Uterus (tissue), 4 donors: Measurements from ENCODE around the gene CENPX. TPM values are rescaled to one million over a fixed set of nuclear protein-coding genes. Genes with fewer than 3 reads are reported as not detected.

Experiments used
- DNase-seq, 2 donors: peaks; one replicate each; pipeline ENCODE4 v3.0.0-alpha.2; 2019 to 2020
- H3K27ac ChIP-seq, 2 donors: fragments of 200-600 bp; sonication (generic); 1 replicate in 1 of 2; 2 replicates in 1 of 2; pipeline ENCODE4 v1.5.1; 2016 to 2018
- H3K27me3 ChIP-seq, 2 donors: fragments of 200-600 bp; sonication (generic); one replicate each; pipeline ENCODE4 v1.5.1; 2018 to 2019; ENCODE audit warnings: control low read depth in 1 of 2
- H3K36me3 ChIP-seq, 2 donors: fragments of 200-600 bp; sonication (generic); one replicate each; pipeline ENCODE4 v1.5.1; 2019; ENCODE audit warnings: control low read depth in 1 of 2
- H3K4me1 ChIP-seq, 2 donors: fragments of 200-600 bp; sonication (generic); one replicate each; pipeline ENCODE4 v1.5.1; 2018 to 2019; ENCODE audit warnings: control low read depth in 1 of 2
- H3K4me3 ChIP-seq, 2 donors: fragments of 200-600 bp; sonication (generic); 1 replicate in 1 of 2; 2 replicates in 1 of 2; pipeline ENCODE4 v1.5.1; 2018 to 2019; ENCODE audit warnings: mild to moderate bottlenecking in 1 of 2
- H3K9me3 ChIP-seq, 2 donors: fragments of 200-600 bp; sonication (generic); one replicate each; pipeline ENCODE4 v1.5.1; 2019; ENCODE audit warnings: control low read depth in 1 of 2
- POLR2A ChIP-seq, 2 donors: fragments of 450-650 bp; IDR thresholded peaks; one replicate each; pipeline ENCODE4 v1.6.1; 2016; ENCODE audit warnings: antibody characterized with exemption in 2 of 2, mild to moderate bottlenecking in 1 of 2, moderate library complexity in 1 of 2
- intact Hi-C: fragments of 100-400 bp; cut with DNase I; formaldehyde crosslinking; loops from one replicate; pipeline ENCODE4 v1.15.1; 2023; ENCODE audit warnings: low total_unique reads
- total RNA-seq, 4 donors: library from RNA; depleted of rRNA in 3 of 4; stranded (reverse); fragments of >200 nt in 3 of 4; gene quantifications; one replicate each; pipeline versions ENCODE4 v1.1.0 to v1.2.4, GENCODE V29; 2014 to 2023
- TF ChIP-seq, protein P1 (sequence below), 4 experiments: fragments of 200-600 bp in 2 of 4; fragments of 450-650 bp in 2 of 4; sonication (generic) in 2 of 4; IDR thresholded peaks; one replicate each; pipeline ENCODE4 v1.5.1; 2016 to 2019; ENCODE audit warnings: antibody characterized with exemption in 4 of 4, mild to moderate bottlenecking in 2 of 4, moderate library complexity in 1 of 4
- donor health status: DM: yes; HTN: yes; CAD: no.

The CENPX gene
- total RNA-seq, 4 donors from 2014 or later = 26.7 to 212 (median 49.8) TPM

DNA sequence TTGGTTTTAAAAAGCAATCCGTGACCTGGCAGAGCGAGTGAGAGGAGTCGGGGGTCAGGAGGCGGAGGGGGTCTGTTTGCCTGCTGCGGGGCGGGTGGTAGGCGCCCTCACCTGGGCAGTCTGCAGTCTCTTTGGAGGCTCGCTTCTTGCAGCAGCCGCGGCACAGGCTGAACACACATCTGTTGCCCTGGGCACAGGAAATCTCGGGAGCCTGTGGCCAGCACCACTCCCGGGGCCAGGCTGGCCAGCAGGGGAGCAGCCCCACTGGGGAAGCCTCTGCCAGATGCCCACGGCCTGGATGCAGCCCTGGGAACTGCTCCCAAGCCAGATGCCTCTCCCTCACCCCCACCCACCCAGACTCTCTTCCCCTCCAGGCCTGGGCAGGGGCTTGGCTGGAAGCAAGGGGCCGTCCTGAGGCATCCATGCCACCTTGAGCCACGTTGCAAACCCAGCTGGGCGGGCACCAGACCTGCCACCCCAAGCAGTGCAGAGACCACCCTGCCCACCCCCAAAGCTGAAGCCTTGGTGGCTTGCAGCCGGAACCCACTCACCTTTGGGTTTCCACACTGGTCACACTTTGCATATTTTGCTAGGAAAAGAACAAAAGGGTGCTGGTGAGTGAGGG, 35.7 kb upstream of the CENPX start:
- no peak for TF ChIP-seq POLR2A (IDR thresholded peaks at IDR 0.05)
- TF ChIP-seq, protein P1, sequence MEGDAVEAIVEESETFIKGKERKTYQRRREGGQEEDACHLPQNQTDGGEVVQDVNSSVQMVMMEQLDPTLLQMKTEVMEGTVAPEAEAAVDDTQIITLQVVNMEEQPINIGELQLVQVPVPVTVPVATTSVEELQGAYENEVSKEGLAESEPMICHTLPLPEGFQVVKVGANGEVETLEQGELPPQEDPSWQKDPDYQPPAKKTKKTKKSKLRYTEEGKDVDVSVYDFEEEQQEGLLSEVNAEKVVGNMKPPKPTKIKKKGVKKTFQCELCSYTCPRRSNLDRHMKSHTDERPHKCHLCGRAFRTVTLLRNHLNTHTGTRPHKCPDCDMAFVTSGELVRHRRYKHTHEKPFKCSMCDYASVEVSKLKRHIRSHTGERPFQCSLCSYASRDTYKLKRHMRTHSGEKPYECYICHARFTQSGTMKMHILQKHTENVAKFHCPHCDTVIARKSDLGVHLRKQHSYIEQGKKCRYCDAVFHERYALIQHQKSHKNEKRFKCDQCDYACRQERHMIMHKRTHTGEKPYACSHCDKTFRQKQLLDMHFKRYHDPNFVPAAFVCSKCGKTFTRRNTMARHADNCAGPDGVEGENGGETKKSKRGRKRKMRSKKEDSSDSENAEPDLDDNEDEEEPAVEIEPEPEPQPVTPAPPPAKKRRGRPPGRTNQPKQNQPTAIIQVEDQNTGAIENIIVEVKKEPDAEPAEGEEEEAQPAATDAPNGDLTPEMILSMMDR (IDR thresholded peaks at IDR 0.05) = no peak
- H3K27ac ChIP-seq = no peak overlapping the region
- H3K27me3 ChIP-seq = no peaks in the 10 kb centered on the region
- no peak for DNase-seq
- H3K4me1 ChIP-seq = peaks cover 0 to 7% of the 10 kb centered on the region in 2 donors
- H3K36me3 ChIP-seq = no peaks in the 10 kb centered on the region
- intact Hi-C loops = no loop called here
- H3K9me3 ChIP-seq = no peaks in the 10 kb centered on the region
- no peak overlapping the region for H3K4me3 ChIP-seq

DNA sequence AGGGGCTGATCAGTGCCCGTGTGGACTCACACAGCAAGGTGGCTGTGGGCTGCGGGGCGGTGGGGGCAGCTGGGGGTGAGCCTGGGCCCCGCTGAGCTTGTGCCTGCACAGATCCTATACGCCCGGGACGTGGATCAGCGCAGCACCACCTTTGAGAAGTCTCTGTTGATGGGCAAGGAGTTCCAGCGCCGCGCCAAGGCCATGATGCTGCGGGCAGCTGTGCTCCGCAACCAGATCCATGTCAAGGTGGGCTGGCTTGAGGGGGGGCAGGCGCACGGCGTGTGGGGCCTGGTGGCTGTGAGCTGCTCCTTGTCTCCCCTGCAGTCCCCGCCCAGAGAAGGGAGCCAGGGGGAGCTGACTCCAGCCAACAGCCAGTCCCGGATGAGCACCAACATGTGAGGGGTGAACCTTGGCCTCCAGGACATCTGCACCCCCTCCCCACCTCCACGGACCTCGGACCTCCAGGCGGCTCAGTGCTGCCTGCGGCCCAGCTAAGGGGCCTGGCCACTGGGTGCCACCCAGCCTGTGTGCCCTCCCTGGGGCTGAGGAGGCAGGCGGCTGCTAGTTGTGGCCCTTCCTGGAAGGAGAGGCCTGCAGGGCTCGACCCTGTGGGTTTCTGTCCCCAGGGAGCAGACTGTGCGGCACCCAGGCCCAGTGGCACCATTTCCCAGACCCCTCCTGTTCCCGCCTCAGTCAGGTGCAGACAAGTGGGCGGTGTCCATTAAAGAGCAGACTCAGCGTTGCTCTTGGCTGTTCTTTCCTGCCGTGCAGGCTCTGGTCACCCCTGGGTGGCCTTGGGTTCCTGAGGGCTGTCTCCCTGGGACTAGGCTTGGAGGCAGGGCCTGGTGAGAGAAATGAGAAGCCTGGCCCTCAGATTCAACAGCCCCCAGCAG, 34.3 kb upstream of the CENPX start:
- peaks cover 0 to 17% of the 10 kb centered on the region in 2 donors for H3K4me1 ChIP-seq
- no peak overlapping the region for H3K4me3 ChIP-seq
- no peak overlapping the region for H3K27ac ChIP-seq
- TF ChIP-seq, protein P1 (IDR thresholded peaks at IDR 0.05) = no peak
- TF ChIP-seq POLR2A (IDR thresholded peaks at IDR 0.05) = no peak
- no peaks in the 10 kb centered on the region for H3K36me3 ChIP-seq
- intact Hi-C loops = no loop called here
- no peaks in the 10 kb centered on the region for H3K9me3 ChIP-seq
- DNase-seq = no peak
- no peaks in the 10 kb centered on the region for H3K27me3 ChIP-seq

DNA sequence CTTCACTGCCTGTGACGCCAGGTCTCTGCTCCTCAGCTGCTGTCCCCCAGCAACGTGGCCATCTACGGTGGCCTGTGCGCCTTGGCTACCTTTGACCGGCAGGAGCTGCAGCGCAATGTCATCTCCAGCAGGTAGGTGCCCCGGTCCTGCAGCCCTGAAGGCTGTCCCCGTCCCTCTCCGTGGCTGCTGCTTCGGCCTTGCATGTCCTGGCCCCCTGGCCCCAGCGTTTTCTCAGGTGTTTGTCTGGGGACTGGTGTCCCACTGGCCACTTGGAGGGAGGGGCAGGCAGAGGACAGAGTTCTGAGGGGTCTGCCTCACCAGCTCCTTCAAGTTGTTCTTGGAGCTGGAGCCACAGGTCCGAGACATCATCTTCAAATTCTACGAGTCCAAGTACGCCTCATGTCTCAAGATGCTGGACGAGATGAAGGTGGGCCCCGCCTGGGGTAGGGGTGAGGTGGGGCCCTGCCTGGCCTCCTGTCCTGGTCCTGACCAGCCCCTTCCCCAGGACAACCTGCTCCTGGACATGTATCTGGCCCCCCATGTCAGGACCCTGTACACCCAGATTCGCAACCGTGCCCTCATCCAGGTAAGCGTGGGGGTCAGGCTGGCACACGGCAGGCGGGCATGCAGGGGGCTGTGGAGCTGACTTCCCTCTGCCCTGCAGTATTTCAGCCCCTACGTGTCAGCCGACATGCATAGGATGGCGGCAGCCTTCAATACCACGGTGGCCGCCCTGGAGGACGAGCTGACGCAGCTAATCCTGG, 33.5 kb upstream of the CENPX start:
- no peaks in the 10 kb centered on the region for H3K36me3 ChIP-seq
- TF ChIP-seq POLR2A (IDR thresholded peaks at IDR 0.05) = no peak
- TF ChIP-seq, protein P1 (IDR thresholded peaks at IDR 0.05) = no peak
- intact Hi-C loops = no loop called here
- no peaks in the 10 kb centered on the region for H3K27me3 ChIP-seq
- H3K4me1 ChIP-seq = peaks cover 0 to 17% of the 10 kb centered on the region in 2 donors
- DNase-seq = no peak
- H3K4me3 ChIP-seq = no peak overlapping the region
- no peaks in the 10 kb centered on the region for H3K9me3 ChIP-seq
- H3K27ac ChIP-seq = no peak overlapping the region

DNA sequence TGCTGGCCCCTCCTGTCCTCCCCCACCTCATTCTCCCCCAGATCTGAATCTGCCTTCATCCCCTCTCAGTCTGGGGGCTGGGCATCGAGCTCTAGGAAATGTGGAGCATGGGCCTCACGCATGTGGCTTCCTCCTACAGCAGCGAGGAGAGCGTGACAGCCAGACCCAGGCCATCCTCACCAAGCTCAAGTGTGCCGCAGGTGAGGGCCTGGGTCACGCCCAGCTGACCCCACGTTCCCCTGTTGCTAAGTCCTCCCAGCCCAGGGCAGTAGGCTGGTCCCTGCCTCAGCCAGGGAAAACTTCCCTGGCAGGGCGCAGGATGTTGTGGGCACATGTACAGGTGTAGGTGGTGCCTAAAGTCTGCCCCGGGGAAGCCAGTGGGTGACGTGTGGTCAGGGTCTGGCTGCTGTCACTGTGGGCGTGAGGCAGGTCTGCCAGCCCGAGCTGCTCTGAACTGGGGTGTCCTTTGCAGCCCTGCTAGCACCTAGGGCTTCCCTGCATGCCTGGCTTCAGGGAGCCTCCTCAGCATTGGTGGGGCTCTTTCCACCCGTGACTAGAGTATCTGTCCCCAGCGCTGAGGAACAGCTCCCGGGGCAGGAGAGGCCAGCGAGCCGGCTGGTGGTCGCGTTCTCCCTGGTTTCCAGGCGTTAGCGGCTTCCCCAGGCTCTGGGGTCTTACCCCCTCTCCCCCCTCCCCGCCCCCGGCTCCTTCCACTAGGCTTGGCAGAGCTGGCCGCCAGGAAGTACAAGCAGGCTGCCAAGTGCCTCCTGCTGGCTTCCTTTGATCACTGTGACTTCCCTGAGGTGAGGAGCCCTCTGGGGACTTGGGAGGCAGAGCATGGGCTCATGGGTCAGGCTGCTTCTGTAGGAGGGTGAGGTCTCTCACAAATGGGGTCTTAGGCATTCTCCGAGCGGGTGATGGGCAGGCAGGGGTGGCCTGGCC, 32.6 kb upstream of the CENPX start:
- Histone ChIP-seq H3K4me3 (no peak overlapping the region), H3K36me3 (no peaks in the 10 kb centered on the region), H3K9me3 (no peaks in the 10 kb centered on the region), H3K4me1 (peaks cover 0 to 25% of the 10 kb centered on the region in 2 donors), H3K27ac (no peak overlapping the region), H3K27me3 (no peaks in the 10 kb centered on the region)
- no peak for DNase-seq
- TF ChIP-seq, protein P1 (IDR thresholded peaks at IDR 0.05) = no peak
- TF ChIP-seq POLR2A (IDR thresholded peaks at IDR 0.05) = no peak
- intact Hi-C loops = no loop called here
